SU-DHL-6 (cell line): Measurements from ENCODE around the gene SUSD4.

Experiments
- H2AFZ ChIP-seq: fragments of 200-600 bp; sonication (generic); 2 replicates; pipeline ENCODE4 v1.6.1; 2014; ENCODE audit warnings: low read depth, mild to moderate bottlenecking, moderate library complexity, mixed read lengths, antibody characterized with exemption, low read length; ENCODE audit not compliant: severe bottlenecking
- H3F3A ChIP-seq: fragments of 200-600 bp; shearing (Covaris generic); 2 replicates; pipeline ENCODE4 v1.6.0; 2016; ENCODE audit warnings: antibody characterized with exemption, mild to moderate bottlenecking; ENCODE audit not compliant: insufficient read depth
- H3K27ac ChIP-seq: fragments of 200-600 bp; sonication (generic); 2 replicates; pipeline ENCODE4 v1.5.1; 2016; ENCODE audit warnings: low read depth, mild to moderate bottlenecking, low read length, moderate library complexity, mixed read lengths
- H3K27me3 ChIP-seq: fragments of 200-600 bp; sonication (generic), shearing (Covaris generic); 2 replicates; pipeline ENCODE4 v1.6.0; 2014; ENCODE audit warnings: mild to moderate bottlenecking, low read length
- H3K36me3 ChIP-seq: fragments of 200-600 bp; sonication (generic); 2 replicates; pipeline ENCODE4 v1.6.1; 2014; ENCODE audit warnings: mild to moderate bottlenecking, low read length, mixed read lengths
- H3K4me2 ChIP-seq: fragments of 300-600, 200-600 bp; shearing (Covaris generic), sonication (generic); 2 replicates; pipeline ENCODE4 v1.6.0; 2014; ENCODE audit warnings: low read length, low read depth, mild to moderate bottlenecking; ENCODE audit not compliant: poor library complexity, severe bottlenecking
- H3K4me3 ChIP-seq: fragments of 200-600 bp; sonication (generic); 2 replicates; pipeline ENCODE4 v1.5.1; 2014; ENCODE audit warnings: antibody characterized with exemption, low read length, mild to moderate bottlenecking, mixed read lengths; ENCODE audit not compliant: insufficient read depth, poor library complexity, severe bottlenecking
- H3K79me2 ChIP-seq: fragments of 200-600 bp; sonication (generic); 2 replicates; pipeline ENCODE4 v1.6.1; 2014; ENCODE audit warnings: mild to moderate bottlenecking, low read length, moderate library complexity; ENCODE audit not compliant: insufficient read depth
- H3K9ac ChIP-seq: fragments of 200-600 bp; sonication (generic); 2 replicates; pipeline ENCODE4 v1.7.0; 2014; ENCODE audit warnings: mild to moderate bottlenecking, low read length
- H3K9me2 ChIP-seq: fragments of 200-600 bp; sonication (generic); replicated peaks from 2 replicates; pipeline ENCODE4 v1.6.1; 2014; ENCODE audit warnings: low read length; ENCODE audit not compliant: insufficient read depth
- H3K9me3 ChIP-seq: fragments of 200-600 bp; sonication (generic); 2 replicates; pipeline ENCODE4 v1.6.1; 2014; ENCODE audit warnings: low read length, mixed read lengths; ENCODE audit not compliant: insufficient read depth
- H4K20me1 ChIP-seq: fragments of 200-600 bp; sonication (generic); 2 replicates; pipeline ENCODE4 v1.6.1; 2014; ENCODE audit warnings: low read depth, mild to moderate bottlenecking, antibody characterized with exemption, low read length, moderate library complexity, mixed read lengths
- CTCF ChIP-seq: fragments of 200-600 bp; sonication (generic); IDR thresholded peaks from one replicate; pipeline ENCODE4 v1.5.1; 2017; ENCODE audit warnings: antibody characterized with exemption, mild to moderate bottlenecking, low read length, moderate library complexity; ENCODE audit not compliant: insufficient read depth, poor library complexity, severe bottlenecking
- EZH2phosphoT487 ChIP-seq: fragments of 200-600 bp; sonication (generic), shearing (Covaris generic); conservative IDR thresholded peaks from 2 replicates; pipeline ENCODE4 v1.6.1; 2018; ENCODE audit warnings: mild to moderate bottlenecking, antibody characterized with exemption, low read length, moderate library complexity, mixed read lengths

SUSD4 gene

GRCh38 chr1:223340637-223341036 is 23.3 kb downstream of the SUSD4 start:
- H3F3A ChIP-seq, result no peaks in the 10 kb centered on the region
- H3K9me2 ChIP-seq, result no peaks in the 10 kb centered on the region
- H3K27me3 ChIP-seq, result no peaks in the 10 kb centered on the region
- H3K9ac ChIP-seq, result no peak overlapping the region
- no peak overlapping the region for H3K27ac ChIP-seq
- TF ChIP-seq EZH2phosphoT487, result no peak
- no peaks in the 10 kb centered on the region for H4K20me1 ChIP-seq
- no peaks in the 10 kb centered on the region for H3K79me2 ChIP-seq
- no peak overlapping the region for H3K4me3 ChIP-seq
- H3K36me3 ChIP-seq, result no peaks in the 10 kb centered on the region
- H3K4me2 ChIP-seq, result no peak overlapping the region
- H3K9me3 ChIP-seq, result no peaks in the 10 kb centered on the region
- H2AFZ ChIP-seq, result no peak overlapping the region

GRCh38 chr1:223339861-223340260 is 24.1 kb downstream of the SUSD4 start:
- no peak for TF ChIP-seq EZH2phosphoT487
- no peak for TF ChIP-seq CTCF
- H3K36me3 ChIP-seq, result no peaks in the 10 kb centered on the region
- no peaks in the 10 kb centered on the region for H3K9me2 ChIP-seq
- no peak overlapping the region for H3K9ac ChIP-seq
- H3F3A ChIP-seq, result no peaks in the 10 kb centered on the region
- H3K27me3 ChIP-seq, result no peaks in the 10 kb centered on the region
- H3K9me3 ChIP-seq, result no peaks in the 10 kb centered on the region
- no peak overlapping the region for H3K4me2 ChIP-seq
- no peaks in the 10 kb centered on the region for H4K20me1 ChIP-seq
- H3K79me2 ChIP-seq, result no peaks in the 10 kb centered on the region
- H2AFZ ChIP-seq, result no peak overlapping the region
- H3K27ac ChIP-seq, result no peak overlapping the region
- no peak overlapping the region for H3K4me3 ChIP-seq

- no peaks in the 10 kb centered on the region for H3K36me3 ChIP-seq
- no peaks in the 10 kb centered on the region for H3K9me3 ChIP-seq
- no peaks in the 10 kb centered on the region for H3K27me3 ChIP-seq
- H3K4me3 ChIP-seq, result no peak overlapping the region
- H3K79me2 ChIP-seq, result no peaks in the 10 kb centered on the region
- no peak overlapping the region for H3K9ac ChIP-seq
- H3K9me2 ChIP-seq, result no peaks in the 10 kb centered on the region
- H4K20me1 ChIP-seq, result no peaks in the 10 kb centered on the region
- H3K27ac ChIP-seq, result no peak overlapping the region
- H2AFZ ChIP-seq, result no peak overlapping the region
- no peaks in the 10 kb centered on the region for H3F3A ChIP-seq
- TF ChIP-seq EZH2phosphoT487 (no peak), CTCF (no peak)
- no peak overlapping the region for H3K4me2 ChIP-seq
These were observed 24.9 kb downstream of the SUSD4 start for GRCh38 chr1:223338811-223339746.

GRCh38 chr1:223337174-223337869 is 26.7 kb downstream of the SUSD4 start:
- H3F3A ChIP-seq, result no peaks in the 10 kb centered on the region
- no peak overlapping the region for H3K9ac ChIP-seq
- no peaks in the 10 kb centered on the region for H4K20me1 ChIP-seq
- no peak overlapping the region for H3K27ac ChIP-seq
- H2AFZ ChIP-seq, result no peak overlapping the region
- H3K4me2 ChIP-seq, result no peak overlapping the region
- H3K4me3 ChIP-seq, result no peak overlapping the region
- H3K27me3 ChIP-seq, result no peaks in the 10 kb centered on the region
- H3K79me2 ChIP-seq, result no peaks in the 10 kb centered on the region
- H3K9me2 ChIP-seq, result no peaks in the 10 kb centered on the region
- no peaks in the 10 kb centered on the region for H3K9me3 ChIP-seq
- H3K36me3 ChIP-seq, result no peaks in the 10 kb centered on the region
- TF ChIP-seq EZH2phosphoT487, result no peak
- no peak for TF ChIP-seq CTCF
